Measurements from ENCODE around the gene RYR2.
"Not testable (repeated sequence)": the region's sequence is repeated elsewhere in the genome, so short reads cannot be mapped to it uniquely, and the experiment has no call there.

The RYR2 gene

GRCh38 chr1:237834461-237834860, 792.5 kb downstream of the RYR2 start:
- H3K36me3 ChIP-seq (ENCODE audit: control insufficient read depth, insufficient read depth, low read length) = no peaks in the 10 kb centered on the region
- H3K27ac ChIP-seq (ENCODE audit: insufficient read depth, low read length, poor library complexity, severe bottlenecking) = no peak overlapping the region
- no peak overlapping the region for H3K4me3 ChIP-seq (ENCODE audit: insufficient read depth, low read depth, low read length, poor library complexity, severe bottlenecking)
- no peaks in the 10 kb centered on the region for H3K27me3 ChIP-seq (replicated peaks; ENCODE audit: control insufficient read depth, insufficient read depth, low read length, poor library complexity, severe bottlenecking)
- no peaks in the 10 kb centered on the region for H3K4me1 ChIP-seq (ENCODE audit: control insufficient read depth, insufficient read depth, low read length, poor library complexity, severe bottlenecking)
- DNase-seq = no peak
- no peaks in the 10 kb centered on the region for H3K9me3 ChIP-seq (ENCODE audit: control insufficient read depth, low read length)

GRCh38 chr1:237838320-237838719, 796.3 kb downstream of the RYR2 start:
- Histone ChIP-seq H3K4me1 (ENCODE audit: control insufficient read depth, insufficient read depth, low read length, poor library complexity, severe bottlenecking) (no peaks in the 10 kb centered on the region), H3K9me3 (ENCODE audit: control insufficient read depth, low read length) (no peaks in the 10 kb centered on the region), H3K4me3 (ENCODE audit: insufficient read depth, low read depth, low read length, poor library complexity, severe bottlenecking) (no peak overlapping the region), H3K27me3 (replicated peaks; ENCODE audit: control insufficient read depth, insufficient read depth, low read length, poor library complexity, severe bottlenecking) (no peaks in the 10 kb centered on the region), H3K27ac (ENCODE audit: insufficient read depth, low read length, poor library complexity, severe bottlenecking) (no peak overlapping the region), H3K36me3 (ENCODE audit: control insufficient read depth, insufficient read depth, low read length) (no peaks in the 10 kb centered on the region)
- DNase-seq = no peak

- H3K27me3 ChIP-seq (replicated peaks; ENCODE audit: control insufficient read depth, insufficient read depth, low read length, poor library complexity, severe bottlenecking) = no peaks in the 10 kb centered on the region
- no peaks in the 10 kb centered on the region for H3K9me3 ChIP-seq (ENCODE audit: control insufficient read depth, low read length)
- DNase-seq = no peak
- no peak overlapping the region for H3K27ac ChIP-seq (ENCODE audit: insufficient read depth, low read length, poor library complexity, severe bottlenecking)
- H3K36me3 ChIP-seq (ENCODE audit: control insufficient read depth, insufficient read depth, low read length) = no peaks in the 10 kb centered on the region
- H3K4me3 ChIP-seq (ENCODE audit: insufficient read depth, low read depth, low read length, poor library complexity, severe bottlenecking) = no peak overlapping the region
- H3K4me1 ChIP-seq (ENCODE audit: control insufficient read depth, insufficient read depth, low read length, poor library complexity, severe bottlenecking) = no peaks in the 10 kb centered on the region
Measured at GRCh38 chr1:237838904-237839534, 797.0 kb downstream of the RYR2 start.

GRCh38 chr1:237841485-237841884, 799.5 kb downstream of the RYR2 start:
- no peaks in the 10 kb centered on the region for H3K4me1 ChIP-seq (ENCODE audit: control insufficient read depth, insufficient read depth, low read length, poor library complexity, severe bottlenecking)
- no peaks in the 10 kb centered on the region for H3K36me3 ChIP-seq (ENCODE audit: control insufficient read depth, insufficient read depth, low read length)
- no peaks in the 10 kb centered on the region for H3K27me3 ChIP-seq (replicated peaks; ENCODE audit: control insufficient read depth, insufficient read depth, low read length, poor library complexity, severe bottlenecking)
- H3K4me3 ChIP-seq (ENCODE audit: insufficient read depth, low read depth, low read length, poor library complexity, severe bottlenecking) = no peak overlapping the region
- DNase-seq = no peak
- no peak overlapping the region for H3K27ac ChIP-seq (ENCODE audit: insufficient read depth, low read length, poor library complexity, severe bottlenecking)
- H3K9me3 ChIP-seq (ENCODE audit: control insufficient read depth, low read length) = no peaks in the 10 kb centered on the region

GRCh38 chr1:237843516-237843915, 801.5 kb downstream of the RYR2 start:
- not testable (repeated sequence) for DNase-seq; H3K4me3 ChIP-seq (ENCODE audit: insufficient read depth, low read depth, low read length, poor library complexity, severe bottlenecking); H3K27me3 ChIP-seq (replicated peaks; ENCODE audit: control insufficient read depth, insufficient read depth, low read length, poor library complexity, severe bottlenecking); H3K36me3 ChIP-seq (ENCODE audit: control insufficient read depth, insufficient read depth, low read length); H3K27ac ChIP-seq (ENCODE audit: insufficient read depth, low read length, poor library complexity, severe bottlenecking); H3K9me3 ChIP-seq (ENCODE audit: control insufficient read depth, low read length); H3K4me1 ChIP-seq (ENCODE audit: control insufficient read depth, insufficient read depth, low read length, poor library complexity, severe bottlenecking)

GRCh38 chr1:237851210-237851845, 809.3 kb downstream of the RYR2 start:
- no peaks in the 10 kb centered on the region for H3K27me3 ChIP-seq (replicated peaks; ENCODE audit: control insufficient read depth, insufficient read depth, low read length, poor library complexity, severe bottlenecking)
- H3K4me3 ChIP-seq (ENCODE audit: insufficient read depth, low read depth, low read length, poor library complexity, severe bottlenecking) = no peak overlapping the region
- no peaks in the 10 kb centered on the region for H3K9me3 ChIP-seq (ENCODE audit: control insufficient read depth, low read length)
- no peaks in the 10 kb centered on the region for H3K36me3 ChIP-seq (ENCODE audit: control insufficient read depth, insufficient read depth, low read length)
- DNase-seq = no peak
- H3K27ac ChIP-seq (ENCODE audit: insufficient read depth, low read length, poor library complexity, severe bottlenecking) = no peak overlapping the region
- no peaks in the 10 kb centered on the region for H3K4me1 ChIP-seq (ENCODE audit: control insufficient read depth, insufficient read depth, low read length, poor library complexity, severe bottlenecking)

GRCh38 chr1:237852342-237852741, 810.4 kb downstream of the RYR2 start:
- H3K9me3 ChIP-seq (ENCODE audit: control insufficient read depth, low read length) = no peaks in the 10 kb centered on the region
- no peak overlapping the region for H3K4me3 ChIP-seq (ENCODE audit: insufficient read depth, low read depth, low read length, poor library complexity, severe bottlenecking)
- no peaks in the 10 kb centered on the region for H3K4me1 ChIP-seq (ENCODE audit: control insufficient read depth, insufficient read depth, low read length, poor library complexity, severe bottlenecking)
- no peaks in the 10 kb centered on the region for H3K36me3 ChIP-seq (ENCODE audit: control insufficient read depth, insufficient read depth, low read length)
- H3K27ac ChIP-seq (ENCODE audit: insufficient read depth, low read length, poor library complexity, severe bottlenecking) = no peak overlapping the region
- DNase-seq = no peak
- H3K27me3 ChIP-seq (replicated peaks; ENCODE audit: control insufficient read depth, insufficient read depth, low read length, poor library complexity, severe bottlenecking) = no peaks in the 10 kb centered on the region

GRCh38 chr1:237857455-237857854, 815.5 kb downstream of the RYR2 start:
- Histone ChIP-seq H3K4me3 (ENCODE audit: insufficient read depth, low read depth, low read length, poor library complexity, severe bottlenecking) (no peak overlapping the region), H3K9me3 (ENCODE audit: control insufficient read depth, low read length) (no peaks in the 10 kb centered on the region), H3K36me3 (ENCODE audit: control insufficient read depth, insufficient read depth, low read length) (no peaks in the 10 kb centered on the region), H3K4me1 (ENCODE audit: control insufficient read depth, insufficient read depth, low read length, poor library complexity, severe bottlenecking) (no peaks in the 10 kb centered on the region), H3K27me3 (replicated peaks; ENCODE audit: control insufficient read depth, insufficient read depth, low read length, poor library complexity, severe bottlenecking) (no peaks in the 10 kb centered on the region), H3K27ac (ENCODE audit: insufficient read depth, low read length, poor library complexity, severe bottlenecking) (no peak overlapping the region)
- no peak for DNase-seq

- Histone ChIP-seq H3K27ac (ENCODE audit: insufficient read depth, low read length, poor library complexity, severe bottlenecking) (no peak overlapping the region), H3K36me3 (ENCODE audit: control insufficient read depth, insufficient read depth, low read length) (no peaks in the 10 kb centered on the region), H3K9me3 (ENCODE audit: control insufficient read depth, low read length) (no peaks in the 10 kb centered on the region), H3K4me1 (ENCODE audit: control insufficient read depth, insufficient read depth, low read length, poor library complexity, severe bottlenecking) (no peaks in the 10 kb centered on the region), H3K27me3 (replicated peaks; ENCODE audit: control insufficient read depth, insufficient read depth, low read length, poor library complexity, severe bottlenecking) (no peaks in the 10 kb centered on the region), H3K4me3 (ENCODE audit: insufficient read depth, low read depth, low read length, poor library complexity, severe bottlenecking) (no peak overlapping the region)
- DNase-seq = no peak
Measured at GRCh38 chr1:237858992-237859391, 817.0 kb downstream of the RYR2 start.

- no peaks in the 10 kb centered on the region for H3K9me3 ChIP-seq (ENCODE audit: control insufficient read depth, low read length)
- no peaks in the 10 kb centered on the region for H3K4me1 ChIP-seq (ENCODE audit: control insufficient read depth, insufficient read depth, low read length, poor library complexity, severe bottlenecking)
- DNase-seq = no peak
Measured at GRCh38 chr1:237861944-237862343, 820.0 kb downstream of the RYR2 start.

More at GRCh38 chr1:237861944-237862343, 820.0 kb downstream of the RYR2 start:
- Histone ChIP-seq H3K4me3 (ENCODE audit: insufficient read depth, low read depth, low read length, poor library complexity, severe bottlenecking) (no peak overlapping the region), H3K36me3 (ENCODE audit: control insufficient read depth, insufficient read depth, low read length) (no peaks in the 10 kb centered on the region), H3K27ac (ENCODE audit: insufficient read depth, low read length, poor library complexity, severe bottlenecking) (no peak overlapping the region), H3K27me3 (replicated peaks; ENCODE audit: control insufficient read depth, insufficient read depth, low read length, poor library complexity, severe bottlenecking) (no peaks in the 10 kb centered on the region)
